ENCODE data around the gene CHRND.
A peak's percentile ranks its signal among the peaks of the same experiment; 100 is the strongest.
"Not testable (repeated sequence)": the region's sequence is repeated elsewhere in the genome, so short reads cannot be mapped to it uniquely, and the experiment has no call there.

Gene CHRND

GRCh38 chr2:232528746-232529460 lies 2.9 kb downstream of the CHRND start:
- DNase-seq (ENCODE audit: low spot score) = no peak

- no peak for DNase-seq (ENCODE audit: low spot score)
These were observed 4.0 kb downstream of the CHRND start for GRCh38 chr2:232529806-232530547.

- no peak for DNase-seq (ENCODE audit: low spot score)
These were observed 4.8 kb downstream of the CHRND start for GRCh38 chr2:232530626-232531260.

- no peak for DNase-seq (ENCODE audit: low spot score)
These were observed 6.5 kb downstream of the CHRND start for GRCh38 chr2:232532419-232532818.

- DNase-seq (ENCODE audit: low spot score) = not testable (repeated sequence)
These were observed 6.9 kb downstream of the CHRND start for GRCh38 chr2:232532821-232533220.

GRCh38 chr2:232533944-232534710 lies 8.2 kb downstream of the CHRND start:
- no peak for DNase-seq (ENCODE audit: low spot score)

- no peak for DNase-seq (ENCODE audit: low spot score)
These were observed 9.1 kb downstream of the CHRND start for GRCh38 chr2:232534940-232535651.

GRCh38 chr2:232535761-232536530 lies 10.0 kb downstream of the CHRND start:
- no peak for DNase-seq (ENCODE audit: low spot score)

GRCh38 chr2:232537079-232537478 lies 11.1 kb downstream of the CHRND start:
- DNase-seq (ENCODE audit: low spot score) = peak; percentile 41

- DNase-seq (ENCODE audit: low spot score) = no peak
These were observed 11.5 kb downstream of the CHRND start for GRCh38 chr2:232537499-232537898.

- no peak for DNase-seq (ENCODE audit: low spot score)
These were observed 12.7 kb downstream of the CHRND start for GRCh38 chr2:232538671-232539070.

GRCh38 chr2:232539298-232540231 lies 13.6 kb downstream of the CHRND start, which contains the start of gene CHRNG:
Gene CHRNG (plus strand): TSS chr2:232539692. CDS start chr2:232539748, 56 bp downstream.
- DNase-seq (ENCODE audit: low spot score) = no peak

GRCh38 chr2:232540441-232541041 lies 14.6 kb downstream of the CHRND start:
- DNase-seq (ENCODE audit: low spot score) = no peak

GRCh38 chr2:232541195-232541960 lies 15.4 kb downstream of the CHRND start:
- no peak for DNase-seq (ENCODE audit: low spot score)

- no peak for DNase-seq (ENCODE audit: low spot score)
These were observed 16.2 kb downstream of the CHRND start for GRCh38 chr2:232541961-232542714.

GRCh38 chr2:232542715-232543467 lies 16.9 kb downstream of the CHRND start:
- no peak for DNase-seq (ENCODE audit: low spot score)

- DNase-seq (ENCODE audit: low spot score) = no peak
These were observed 17.5 kb downstream of the CHRND start for GRCh38 chr2:232543491-232543890.
